Mesendoderm (in vitro differentiated cells): ENCODE measurements around the gene FARSA.

ENCODE experiments used
- DNase-seq: peaks from one replicate; pipeline ENCODE4 v3.0.0; 2013
- H2AK5ac ChIP-seq: 2 replicates; pipeline ENCODE4 v1.6.1; 2013; ENCODE audit warnings: low read length, inconsistent platforms
- H2BK120ac ChIP-seq: 2 replicates; pipeline ENCODE4 v1.6.1; 2013; ENCODE audit warnings: low read depth, mild to moderate bottlenecking, low read length, moderate library complexity, mixed read lengths
- H2BK15ac ChIP-seq: replicated peaks from 2 replicates; pipeline ENCODE4 v1.6.1; 2013; ENCODE audit warnings: low read depth, mild to moderate bottlenecking, moderate library complexity
- H2BK5ac ChIP-seq: 2 replicates; pipeline ENCODE4 v1.6.1; 2013; ENCODE audit warnings: low read length, inconsistent platforms
- H3K18ac ChIP-seq: 2 replicates; pipeline ENCODE4 v1.6.1; 2013; ENCODE audit warnings: mild to moderate bottlenecking, low read length, mixed read lengths
- H3K23ac ChIP-seq: one replicate; pipeline ENCODE4 v1.6.1; 2013; ENCODE audit warnings: low read length
- H3K27ac ChIP-seq: 2 replicates; pipeline ENCODE4 v1.5.1; 2013; ENCODE audit warnings: low read depth, mild to moderate bottlenecking, inconsistent platforms, low read length, moderate library complexity
- H3K27me3 ChIP-seq: 2 replicates; pipeline ENCODE4 v1.6.1; 2013; ENCODE audit warnings: low read length, control low read depth, mild to moderate bottlenecking, inconsistent platforms; ENCODE audit not compliant: insufficient read depth, poor library complexity
- H3K36me3 ChIP-seq: 2 replicates; pipeline ENCODE4 v1.6.1; 2013; ENCODE audit warnings: low read length, inconsistent platforms; ENCODE audit not compliant: control insufficient read depth, insufficient read depth
- H3K4ac ChIP-seq: one replicate; pipeline ENCODE4 v1.6.1; 2013; ENCODE audit warnings: low read depth, mild to moderate bottlenecking, low read length, moderate library complexity
- H3K4me1 ChIP-seq: 2 replicates; pipeline ENCODE4 v1.6.1; 2013; ENCODE audit warnings: low read depth, low read length, inconsistent platforms; ENCODE audit not compliant: control insufficient read depth
- H3K4me2 ChIP-seq: 2 replicates; pipeline ENCODE4 v1.6.1; 2013; ENCODE audit warnings: low read length
- H3K4me3 ChIP-seq: 2 replicates; pipeline ENCODE4 v1.5.1; 2013; ENCODE audit warnings: mild to moderate bottlenecking, low read length
- H3K56ac ChIP-seq: one replicate; pipeline ENCODE4 v1.6.1; 2013; ENCODE audit warnings: low read length
- H3K79me1 ChIP-seq: 2 replicates; pipeline ENCODE4 v1.6.1; 2013; ENCODE audit warnings: low read length, inconsistent platforms
- H3K79me2 ChIP-seq: 2 replicates; pipeline ENCODE4 v1.6.1; 2013; ENCODE audit warnings: mild to moderate bottlenecking, low read length; ENCODE audit not compliant: control insufficient read depth, insufficient read depth
- H3K9ac ChIP-seq: 2 replicates; pipeline ENCODE4 v1.6.1; 2013; ENCODE audit warnings: low read length, inconsistent platforms
- H4K5ac ChIP-seq: one replicate; pipeline ENCODE4 v1.6.1; 2013; ENCODE audit warnings: low read length
- H4K8ac ChIP-seq: one replicate; pipeline ENCODE4 v1.6.1; 2013; ENCODE audit warnings: low read depth, mild to moderate bottlenecking, control low read depth, low read length, moderate library complexity
- WGBS: extraction: QIAGEN DNeasy Blood & Tissue Kit; methylation state at CpG from one replicate; pipeline ENCODE4 v1.1.7; 2013; ENCODE audit warnings: low lambda C conversion rate, missing lambda C conversion rate; ENCODE audit not compliant: insufficient coverage; ENCODE audit errors: extremely low coverage; 5-methylcytosine and 5-hydroxymethylcytosine counted together

FARSA gene

DNA sequence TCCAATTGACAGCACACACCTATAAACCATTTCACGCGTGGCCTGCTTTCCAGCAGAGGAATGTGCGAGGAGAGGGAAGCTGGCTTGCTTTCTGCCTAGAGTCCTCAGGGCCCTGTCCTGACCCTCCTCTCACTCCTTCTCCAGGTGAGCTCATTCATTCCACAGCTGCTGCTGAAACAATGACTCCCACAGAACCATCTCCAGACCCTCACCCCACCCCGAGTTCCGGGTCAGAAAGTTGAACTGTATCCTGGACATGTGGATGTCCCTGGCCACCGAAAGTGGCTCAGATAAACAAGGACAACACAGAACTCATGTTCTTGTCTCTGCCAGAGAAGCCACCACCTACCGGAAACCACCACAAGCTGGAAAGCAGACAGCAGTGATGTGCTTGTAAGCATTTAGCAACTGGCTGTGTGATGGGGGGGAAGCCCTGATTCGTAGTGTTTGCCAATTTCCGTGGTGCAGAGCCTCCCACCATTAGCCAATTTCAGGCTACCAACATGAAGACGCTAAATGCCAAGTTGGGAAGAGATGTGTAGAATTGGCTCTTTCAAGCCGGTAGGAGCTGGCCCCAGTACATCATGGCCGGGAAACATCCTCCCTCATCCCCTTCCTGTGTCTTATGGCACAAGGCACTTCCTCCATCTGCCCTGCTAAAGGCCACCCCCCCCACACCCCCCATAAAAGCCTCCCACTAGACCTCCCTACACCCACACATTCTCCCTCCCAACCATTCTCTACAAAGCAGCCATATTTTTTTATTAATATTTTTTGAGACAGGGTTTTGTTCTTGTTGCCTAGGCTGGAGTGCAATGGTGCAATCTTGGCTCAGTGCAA is 19.4 kb downstream of the FARSA start:
- Histone ChIP-seq H3K79me2 (no peaks in the 10 kb centered on the region), H3K4ac (no peak overlapping the region), H4K5ac (no peak overlapping the region), H3K23ac (peak overlapping the region; percentile 89), H3K36me3 (no peaks in the 10 kb centered on the region), H2BK120ac (no peak overlapping the region), H3K4me2 (no peak overlapping the region), H3K18ac (no peak overlapping the region), H3K56ac (peak overlapping the region; percentile 19), H2AK5ac (no peak overlapping the region), H4K8ac (no peak overlapping the region), H3K79me1 (no peaks in the 10 kb centered on the region), H2BK5ac (no peak overlapping the region), H3K4me3 (no peak overlapping the region), H3K9ac (peak overlapping the region; percentile 28), H3K27ac (peak overlapping the region; percentile 52), H3K27me3 (no peaks in the 10 kb centered on the region), H3K4me1 (peaks cover 6% of the 10 kb centered on the region), H2BK15ac (no peak overlapping the region)
- WGBS = no CpG with 5 or more reads among the region's 12 CpGs
- DNase-seq = peak; percentile 59

DNA sequence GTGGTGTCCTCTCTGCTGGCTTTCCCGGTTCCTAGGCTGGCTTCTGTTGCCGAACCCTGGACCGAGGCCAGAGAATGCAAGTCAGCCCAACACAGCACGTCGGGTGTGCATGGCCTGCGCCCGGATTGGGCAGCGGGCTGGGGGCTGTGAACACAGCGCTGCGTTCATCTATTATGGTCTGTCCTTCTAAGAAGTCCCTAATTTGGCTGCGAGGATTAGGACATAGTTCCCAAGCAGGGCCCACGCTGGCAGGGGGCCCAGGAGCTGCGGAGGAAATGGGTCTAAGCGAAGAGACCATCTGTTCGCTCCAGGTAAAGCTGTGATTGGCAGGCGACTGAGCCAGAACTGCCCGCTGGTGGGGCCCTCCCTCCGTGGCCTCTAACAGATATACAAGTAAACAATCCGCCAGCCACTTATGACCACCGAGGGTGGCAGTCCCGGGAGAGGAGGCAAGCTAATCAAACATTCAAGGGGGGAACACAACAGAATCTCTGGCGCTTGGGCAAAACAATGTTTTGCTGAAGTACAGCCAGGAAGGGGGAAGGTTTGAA is 20.4 kb downstream of the FARSA start:
- Histone ChIP-seq H2BK120ac (no peak overlapping the region), H3K56ac (peak overlapping the region; percentile 66), H3K36me3 (no peaks in the 10 kb centered on the region), H4K8ac (peak overlapping the region; percentile 57), H2BK15ac (no peak overlapping the region), H3K4me3 (no peak overlapping the region), H3K27me3 (no peaks in the 10 kb centered on the region), H3K4me2 (no peak overlapping the region), H3K27ac (peak overlapping the region; percentile 52), H3K4ac (no peak overlapping the region), H2AK5ac (no peak overlapping the region), H3K79me2 (no peaks in the 10 kb centered on the region), H3K9ac (peak overlapping the region; percentile 2), H3K18ac (no peak overlapping the region), H2BK5ac (no peak overlapping the region), H3K23ac (no peak overlapping the region), H4K5ac (no peak overlapping the region), H3K4me1 (peaks cover 6% of the 10 kb centered on the region), H3K79me1 (no peaks in the 10 kb centered on the region)
- peak; percentile 72 for DNase-seq
- no CpG with 5 or more reads among the region's 22 CpGs for WGBS

DNA sequence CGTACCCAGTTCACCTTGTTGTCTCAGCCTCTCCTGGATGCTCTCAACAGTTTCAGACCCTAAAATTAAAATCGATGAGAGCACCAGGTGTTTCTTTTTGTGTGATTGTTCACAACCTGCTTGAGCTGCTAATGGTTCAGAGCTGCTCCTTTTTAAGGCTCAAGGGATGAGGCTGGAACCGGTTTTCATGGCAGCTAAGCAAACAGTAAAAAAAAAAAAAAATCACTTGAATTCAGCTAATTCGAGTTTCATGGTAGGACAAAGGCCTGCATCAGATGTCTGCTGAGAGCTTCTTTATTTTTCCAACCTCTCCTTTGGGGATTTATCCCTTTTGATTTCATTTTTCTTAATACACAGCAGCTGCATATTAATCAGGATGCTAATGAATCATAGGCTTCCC is 20.9 kb downstream of the FARSA start:
- no peak for DNase-seq
- no peaks in the 10 kb centered on the region for H3K79me1 ChIP-seq
- peak overlapping the region; percentile 15 for H3K27ac ChIP-seq
- no peaks in the 10 kb centered on the region for H3K79me2 ChIP-seq
- no peak overlapping the region for H2BK120ac ChIP-seq
- H2AK5ac ChIP-seq = no peak overlapping the region
- no peak overlapping the region for H3K18ac ChIP-seq
- no peak overlapping the region for H2BK15ac ChIP-seq
- H3K4me2 ChIP-seq = no peak overlapping the region
- H4K8ac ChIP-seq = no peak overlapping the region
- no peak overlapping the region for H3K4ac ChIP-seq
- peak overlapping the region; percentile 6 for H4K5ac ChIP-seq
- no peak overlapping the region for H3K23ac ChIP-seq
- H3K9ac ChIP-seq = peak overlapping the region; percentile 2
- no peaks in the 10 kb centered on the region for H3K36me3 ChIP-seq
- H3K56ac ChIP-seq = peak overlapping the region; percentile 66
- no CpG with 5 or more reads among the region's 4 CpGs for WGBS
- no peak overlapping the region for H2BK5ac ChIP-seq
- peaks cover 6% of the 10 kb centered on the region for H3K4me1 ChIP-seq
- H3K4me3 ChIP-seq = no peak overlapping the region
- H3K27me3 ChIP-seq = no peaks in the 10 kb centered on the region

DNA sequence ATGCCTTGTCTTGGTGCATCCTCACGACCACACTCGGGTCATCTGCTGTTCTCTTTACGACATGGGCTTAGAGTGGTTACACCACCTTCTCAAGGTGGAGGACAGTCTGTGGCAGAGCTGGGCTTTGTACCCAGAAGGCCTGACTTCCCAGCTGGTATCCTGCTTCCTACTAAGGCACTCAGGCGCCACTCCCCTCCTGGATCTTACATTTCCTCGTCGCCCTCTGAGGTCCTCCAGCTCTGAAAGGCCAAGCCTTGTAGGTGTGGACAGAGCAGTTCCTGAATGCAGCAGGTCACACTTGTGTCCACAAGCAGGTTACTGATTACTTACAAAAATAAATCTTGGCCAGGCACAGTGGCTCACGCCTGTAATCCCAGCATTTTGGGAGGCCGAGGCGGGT is 26.3 kb downstream of the FARSA start:
- Histone ChIP-seq H2BK5ac (no peak overlapping the region), H3K36me3 (no peaks in the 10 kb centered on the region), H2BK15ac (no peak overlapping the region), H3K27ac (no peak overlapping the region), H3K4me3 (no peak overlapping the region), H3K4ac (no peak overlapping the region), H4K8ac (no peak overlapping the region), H2AK5ac (no peak overlapping the region), H3K79me1 (no peaks in the 10 kb centered on the region), H3K79me2 (no peaks in the 10 kb centered on the region), H2BK120ac (no peak overlapping the region), H3K23ac (no peak overlapping the region), H3K27me3 (no peaks in the 10 kb centered on the region), H3K18ac (no peak overlapping the region), H3K4me2 (no peak overlapping the region), H3K4me1 (no peaks in the 10 kb centered on the region), H4K5ac (no peak overlapping the region), H3K56ac (no peak overlapping the region), H3K9ac (no peak overlapping the region)
- WGBS = no CpG with 5 or more reads among the region's 9 CpGs
- no peak for DNase-seq

DNA sequence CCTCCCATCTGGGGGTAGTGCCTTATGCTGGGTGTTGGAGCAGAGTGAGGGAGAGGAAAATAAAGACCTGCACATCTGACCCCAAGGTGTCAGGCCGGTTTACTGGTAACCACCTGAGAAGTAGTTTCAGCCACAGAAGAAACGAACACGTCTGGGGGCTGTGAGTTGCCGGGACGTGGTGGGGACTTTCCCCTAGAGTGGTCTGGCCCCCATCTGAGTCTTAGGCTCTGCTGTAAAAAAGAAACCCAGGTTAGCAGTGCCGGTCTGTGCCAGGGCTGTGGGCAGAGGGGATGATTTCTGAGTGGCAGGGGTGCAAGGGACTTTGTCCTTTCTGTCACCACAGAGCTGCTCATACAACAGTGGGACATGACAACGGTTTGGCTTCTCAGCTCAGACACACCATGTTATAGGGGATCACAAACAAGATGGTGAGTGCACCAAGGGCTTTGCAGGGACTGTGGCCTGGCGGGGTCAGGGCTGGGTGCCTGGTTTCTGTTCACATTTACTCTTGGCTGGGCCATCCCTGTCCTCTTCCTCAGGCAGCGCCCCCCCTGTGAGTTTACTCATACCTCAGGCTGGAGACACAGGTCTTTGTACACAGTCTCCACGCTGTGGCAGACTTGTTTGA is 33.5 kb downstream of the FARSA start:
- no CpG with 5 or more reads among the region's 10 CpGs for WGBS
- Histone ChIP-seq H3K27ac (no peak overlapping the region), H3K4me3 (no peak overlapping the region), H2BK15ac (no peak overlapping the region), H3K79me2 (no peaks in the 10 kb centered on the region), H3K18ac (no peak overlapping the region), H3K23ac (no peak overlapping the region), H3K36me3 (peaks cover 4% of the 10 kb centered on the region), H2AK5ac (no peak overlapping the region), H3K27me3 (no peaks in the 10 kb centered on the region), H4K8ac (no peak overlapping the region), H3K4me2 (no peak overlapping the region), H3K9ac (no peak overlapping the region), H3K4ac (no peak overlapping the region), H3K79me1 (no peaks in the 10 kb centered on the region), H2BK120ac (no peak overlapping the region), H3K56ac (no peak overlapping the region), H2BK5ac (no peak overlapping the region), H4K5ac (no peak overlapping the region), H3K4me1 (no peaks in the 10 kb centered on the region)
- no peak for DNase-seq
